GM23338 (cell line): ENCODE results near the gene CDHR2. TPM values are rescaled to one million over a fixed set of nuclear protein-coding genes. Genes with fewer than 3 reads are reported as not detected.

Source experiments
- ATAC-seq: fragments of 200-7000 bp; cut with Tn5 transposase; 3 replicates; pipeline ENCODE4 v1.9.1; 2020
- DNase-seq: peaks from one replicate; pipeline ENCODE4 v3.0.0-alpha.2; 2015; ENCODE audit warnings: low spot score
- H2AFZ ChIP-seq: fragments of 200-600 bp; sonication (generic); 2 replicates; pipeline ENCODE4 v1.8.0; 2016; ENCODE audit warnings: antibody characterized with exemption, mild to moderate bottlenecking, moderate library complexity
- H3F3A ChIP-seq: fragments of 200-600 bp; sonication (generic); replicated peaks from 2 replicates; pipeline ENCODE4 v1.8.0; 2017; ENCODE audit warnings: antibody characterized with exemption, mixed run types, low read depth
- H3K27ac ChIP-seq: fragments of 200-600 bp; sonication (generic); 2 replicates; pipeline ENCODE4 v1.6.1; 2016; ENCODE audit warnings: low read depth
- H3K27me3 ChIP-seq: fragments of 200-600 bp; sonication (generic); 2 replicates; pipeline ENCODE4 v1.8.0; 2016; ENCODE audit warnings: mild to moderate bottlenecking, mixed run types, moderate library complexity; ENCODE audit not compliant: insufficient read depth
- H3K36me3 ChIP-seq: fragments of 200-600 bp; sonication (generic); 2 replicates; pipeline ENCODE4 v1.8.0; 2016; ENCODE audit warnings: mild to moderate bottlenecking; ENCODE audit not compliant: insufficient read depth
- H3K4me1 ChIP-seq: fragments of 200-600 bp; sonication (generic); 2 replicates; pipeline ENCODE4 v1.8.0; 2016; ENCODE audit warnings: mild to moderate bottlenecking, moderate library complexity; ENCODE audit not compliant: insufficient read depth
- H3K4me2 ChIP-seq: fragments of 200-600 bp; sonication (generic); 2 replicates; pipeline ENCODE4 v1.7.1; 2017; ENCODE audit warnings: mixed run types
- H3K4me3 ChIP-seq: fragments of 200-600 bp; sonication (generic); 2 replicates; pipeline ENCODE4 v1.6.1; 2016; ENCODE audit warnings: mixed run types
- H3K79me2 ChIP-seq: fragments of 200-600 bp; sonication (generic); replicated peaks from 2 replicates; pipeline ENCODE4 v1.8.0; 2017; ENCODE audit warnings: mild to moderate bottlenecking; ENCODE audit not compliant: insufficient read depth
- H3K9me2 ChIP-seq: fragments of 200-600 bp; sonication (generic); 2 replicates; pipeline ENCODE4 v1.8.0; 2017; ENCODE audit not compliant: insufficient read depth
- H4K20me1 ChIP-seq: fragments of 200-600 bp; sonication (generic); replicated peaks from 2 replicates; pipeline ENCODE4 v1.8.0; 2017; ENCODE audit warnings: mild to moderate bottlenecking; ENCODE audit not compliant: insufficient read depth
- H3K27ac Mint-ChIP-seq: 2 replicates; pipeline ENCODE4 v1.8.0; 2020; ENCODE audit warnings: inconsistent platforms, mild to moderate bottlenecking, moderate library complexity, mixed read lengths
- H3K27me3 Mint-ChIP-seq: 3 replicates; pipeline ENCODE4 v1.8.0; 2022; ENCODE audit warnings: low read depth, mild to moderate bottlenecking, moderate library complexity, mixed read lengths, inconsistent platforms; ENCODE audit not compliant: insufficient read depth, poor library complexity
- H3K36me3 Mint-ChIP-seq: 3 replicates; pipeline ENCODE4 v1.8.0; 2021; ENCODE audit warnings: low read depth, mild to moderate bottlenecking, inconsistent platforms, moderate library complexity, mixed read lengths
- H3K4me1 Mint-ChIP-seq: 3 replicates; pipeline ENCODE4 v1.8.0; 2020; ENCODE audit warnings: mild to moderate bottlenecking, inconsistent platforms, mixed read lengths
- H3K4me3 Mint-ChIP-seq: 3 replicates; pipeline ENCODE4 v1.8.0; 2021; ENCODE audit warnings: moderate library complexity, mild to moderate bottlenecking, inconsistent platforms, mixed read lengths
- H3K9me3 Mint-ChIP-seq: 3 replicates; pipeline ENCODE4 v1.8.0; 2020; ENCODE audit warnings: moderate library complexity, mild to moderate bottlenecking, inconsistent platforms, mixed read lengths
- CREB1 ChIP-seq: fragments of 250-450 bp; sonication (Bioruptor Pico); IDR thresholded peaks from 2 replicates; pipeline ENCODE4 v1.5.0; 2020; ENCODE audit warnings: low read depth, mild to moderate bottlenecking, moderate library complexity
- EZH2 ChIP-seq: fragments of 200-600 bp; sonication (generic); IDR thresholded peaks from one replicate; pipeline ENCODE4 v1.8.0; 2017; ENCODE audit warnings: antibody characterized with exemption, mild to moderate bottlenecking, low read depth; ENCODE audit not compliant: unreplicated experiment
- EZH2phosphoT487 ChIP-seq: fragments of 200-600 bp; sonication (generic); IDR thresholded peaks from one replicate; pipeline ENCODE4 v1.8.1; 2018; ENCODE audit warnings: antibody characterized with exemption; ENCODE audit not compliant: unreplicated experiment
- JUNB ChIP-seq: IDR thresholded peaks from one replicate; pipeline ENCODE4 v1.6.1; 2016; ENCODE audit warnings: antibody characterized with exemption; ENCODE audit not compliant: unreplicated experiment
- NANOG ChIP-seq: IDR thresholded peaks from 2 replicates; pipeline ENCODE4 v1.6.1; 2016; ENCODE audit warnings: antibody characterized with exemption, borderline replicate concordance
- POLR2AphosphoS5 ChIP-seq: IDR thresholded peaks from 2 replicates; pipeline ENCODE4 v1.6.1; 2016; ENCODE audit warnings: antibody characterized with exemption, low read depth
- STAT1 ChIP-seq: IDR thresholded peaks from one replicate; pipeline ENCODE4 v1.6.1; 2016; ENCODE audit warnings: antibody characterized with exemption; ENCODE audit not compliant: unreplicated experiment
- ZNF114 ChIP-seq: fragments of 250-450 bp; sonication (Bioruptor Pico); IDR thresholded peaks from 2 replicates; pipeline ENCODE4 v1.5.0; 2020; ENCODE audit warnings: mild to moderate bottlenecking, moderate library complexity
- ZNF331 ChIP-seq: fragments of 250-450 bp; sonication (Bioruptor Pico); IDR thresholded peaks from 2 replicates; pipeline ENCODE4 v1.5.0; 2020; ENCODE audit warnings: low read depth, mild to moderate bottlenecking, moderate library complexity
- polyA plus RNA-seq: library from polyadenylated mRNA; unstranded; fragments of >200 nt; fragmentation: Nextera tagmentation; extraction: Ambion mirVana; gene quantifications from 2 replicates; pipeline ENCODE4 v1.2.1, GENCODE V29; 2016
- total RNA-seq: library from RNA; depleted of rRNA; stranded (reverse); fragments of >200 nt; shearing (Covaris generic); gene quantifications from 2 replicates; pipeline ENCODE4 v1.2.3, GENCODE V29; 2014
- TF ChIP-seq, protein P1 (sequence below), 2 experiments: fragments of 200-600 bp in 1 of 2; sonication (generic) in 1 of 2; conservative IDR thresholded peaks; 2 replicates each; pipeline versions ENCODE4 v1.5.1 to v1.6.1; 2016 to 2017; ENCODE audit warnings: antibody characterized with exemption in 2 of 2, low read depth in 2 of 2, mild to moderate bottlenecking in 2 of 2, moderate library complexity in 1 of 2
- TF ChIP-seq, protein P2 (sequence below): IDR thresholded peaks from 2 replicates; pipeline ENCODE4 v1.6.1; 2016; ENCODE audit warnings: antibody characterized with exemption
- TF ChIP-seq, protein P3 (sequence below): IDR thresholded peaks from one replicate; pipeline ENCODE4 v1.6.1; 2018; ENCODE audit warnings: antibody characterized with exemption; ENCODE audit not compliant: unreplicated experiment
- TF ChIP-seq, protein P4 (sequence below): fragments of 250-450 bp; sonication (Bioruptor Pico); IDR thresholded peaks from 2 replicates; pipeline ENCODE4 v1.5.0; 2020; ENCODE audit warnings: mild to moderate bottlenecking, moderate library complexity

Gene CDHR2
- total and polyA plus RNA-seq, 2 experiments from 2014 or later, result not detected

DNA sequence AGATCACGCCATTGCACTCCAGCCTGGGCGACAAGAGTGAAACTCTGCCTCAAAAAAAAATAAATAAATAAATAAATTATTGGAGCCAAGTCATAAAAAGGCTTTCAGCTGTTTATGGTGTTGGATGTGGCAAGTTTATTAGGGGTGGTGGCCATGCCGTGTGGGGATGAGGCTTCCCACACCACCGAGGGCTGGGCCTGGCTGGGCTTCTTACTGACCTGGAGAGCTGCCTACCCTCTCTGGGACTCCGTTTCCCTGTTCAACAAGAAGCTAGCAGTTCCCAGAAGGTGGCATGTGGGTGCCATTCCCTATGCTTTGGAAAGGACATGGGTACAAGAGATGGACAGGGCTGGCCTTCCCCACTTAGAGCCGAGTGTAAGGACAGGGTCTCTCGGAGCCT, 38.3 kb downstream of the CDHR2 start:
- no peak overlapping the region for H3K27ac ChIP-seq
- no peaks in the 10 kb centered on the region; the same call in 1 of the 2 replicates for H3K36me3 ChIP-seq
- TF ChIP-seq NANOG (no peak), STAT1 (no peak), EZH2phosphoT487 (no peak), ZNF114 (no peak), CREB1 (CRISPR knock-in tag) (no peak), ZNF331 (no peak), JUNB (no peak), POLR2AphosphoS5 (no peak), EZH2 (no peak)
- TF ChIP-seq, protein P1, sequence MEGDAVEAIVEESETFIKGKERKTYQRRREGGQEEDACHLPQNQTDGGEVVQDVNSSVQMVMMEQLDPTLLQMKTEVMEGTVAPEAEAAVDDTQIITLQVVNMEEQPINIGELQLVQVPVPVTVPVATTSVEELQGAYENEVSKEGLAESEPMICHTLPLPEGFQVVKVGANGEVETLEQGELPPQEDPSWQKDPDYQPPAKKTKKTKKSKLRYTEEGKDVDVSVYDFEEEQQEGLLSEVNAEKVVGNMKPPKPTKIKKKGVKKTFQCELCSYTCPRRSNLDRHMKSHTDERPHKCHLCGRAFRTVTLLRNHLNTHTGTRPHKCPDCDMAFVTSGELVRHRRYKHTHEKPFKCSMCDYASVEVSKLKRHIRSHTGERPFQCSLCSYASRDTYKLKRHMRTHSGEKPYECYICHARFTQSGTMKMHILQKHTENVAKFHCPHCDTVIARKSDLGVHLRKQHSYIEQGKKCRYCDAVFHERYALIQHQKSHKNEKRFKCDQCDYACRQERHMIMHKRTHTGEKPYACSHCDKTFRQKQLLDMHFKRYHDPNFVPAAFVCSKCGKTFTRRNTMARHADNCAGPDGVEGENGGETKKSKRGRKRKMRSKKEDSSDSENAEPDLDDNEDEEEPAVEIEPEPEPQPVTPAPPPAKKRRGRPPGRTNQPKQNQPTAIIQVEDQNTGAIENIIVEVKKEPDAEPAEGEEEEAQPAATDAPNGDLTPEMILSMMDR (conservative IDR thresholded peaks at IDR 0.05; ENCODE audit: low read depth in 2 of 2), result no peak
- TF ChIP-seq, protein P2, sequence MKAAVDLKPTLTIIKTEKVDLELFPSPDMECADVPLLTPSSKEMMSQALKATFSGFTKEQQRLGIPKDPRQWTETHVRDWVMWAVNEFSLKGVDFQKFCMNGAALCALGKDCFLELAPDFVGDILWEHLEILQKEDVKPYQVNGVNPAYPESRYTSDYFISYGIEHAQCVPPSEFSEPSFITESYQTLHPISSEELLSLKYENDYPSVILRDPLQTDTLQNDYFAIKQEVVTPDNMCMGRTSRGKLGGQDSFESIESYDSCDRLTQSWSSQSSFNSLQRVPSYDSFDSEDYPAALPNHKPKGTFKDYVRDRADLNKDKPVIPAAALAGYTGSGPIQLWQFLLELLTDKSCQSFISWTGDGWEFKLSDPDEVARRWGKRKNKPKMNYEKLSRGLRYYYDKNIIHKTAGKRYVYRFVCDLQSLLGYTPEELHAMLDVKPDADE, result no peak
- TF ChIP-seq, protein P3, sequence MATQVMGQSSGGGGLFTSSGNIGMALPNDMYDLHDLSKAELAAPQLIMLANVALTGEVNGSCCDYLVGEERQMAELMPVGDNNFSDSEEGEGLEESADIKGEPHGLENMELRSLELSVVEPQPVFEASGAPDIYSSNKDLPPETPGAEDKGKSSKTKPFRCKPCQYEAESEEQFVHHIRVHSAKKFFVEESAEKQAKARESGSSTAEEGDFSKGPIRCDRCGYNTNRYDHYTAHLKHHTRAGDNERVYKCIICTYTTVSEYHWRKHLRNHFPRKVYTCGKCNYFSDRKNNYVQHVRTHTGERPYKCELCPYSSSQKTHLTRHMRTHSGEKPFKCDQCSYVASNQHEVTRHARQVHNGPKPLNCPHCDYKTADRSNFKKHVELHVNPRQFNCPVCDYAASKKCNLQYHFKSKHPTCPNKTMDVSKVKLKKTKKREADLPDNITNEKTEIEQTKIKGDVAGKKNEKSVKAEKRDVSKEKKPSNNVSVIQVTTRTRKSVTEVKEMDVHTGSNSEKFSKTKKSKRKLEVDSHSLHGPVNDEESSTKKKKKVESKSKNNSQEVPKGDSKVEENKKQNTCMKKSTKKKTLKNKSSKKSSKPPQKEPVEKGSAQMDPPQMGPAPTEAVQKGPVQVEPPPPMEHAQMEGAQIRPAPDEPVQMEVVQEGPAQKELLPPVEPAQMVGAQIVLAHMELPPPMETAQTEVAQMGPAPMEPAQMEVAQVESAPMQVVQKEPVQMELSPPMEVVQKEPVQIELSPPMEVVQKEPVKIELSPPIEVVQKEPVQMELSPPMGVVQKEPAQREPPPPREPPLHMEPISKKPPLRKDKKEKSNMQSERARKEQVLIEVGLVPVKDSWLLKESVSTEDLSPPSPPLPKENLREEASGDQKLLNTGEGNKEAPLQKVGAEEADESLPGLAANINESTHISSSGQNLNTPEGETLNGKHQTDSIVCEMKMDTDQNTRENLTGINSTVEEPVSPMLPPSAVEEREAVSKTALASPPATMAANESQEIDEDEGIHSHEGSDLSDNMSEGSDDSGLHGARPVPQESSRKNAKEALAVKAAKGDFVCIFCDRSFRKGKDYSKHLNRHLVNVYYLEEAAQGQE, result no peak
- TF ChIP-seq, protein P4, sequence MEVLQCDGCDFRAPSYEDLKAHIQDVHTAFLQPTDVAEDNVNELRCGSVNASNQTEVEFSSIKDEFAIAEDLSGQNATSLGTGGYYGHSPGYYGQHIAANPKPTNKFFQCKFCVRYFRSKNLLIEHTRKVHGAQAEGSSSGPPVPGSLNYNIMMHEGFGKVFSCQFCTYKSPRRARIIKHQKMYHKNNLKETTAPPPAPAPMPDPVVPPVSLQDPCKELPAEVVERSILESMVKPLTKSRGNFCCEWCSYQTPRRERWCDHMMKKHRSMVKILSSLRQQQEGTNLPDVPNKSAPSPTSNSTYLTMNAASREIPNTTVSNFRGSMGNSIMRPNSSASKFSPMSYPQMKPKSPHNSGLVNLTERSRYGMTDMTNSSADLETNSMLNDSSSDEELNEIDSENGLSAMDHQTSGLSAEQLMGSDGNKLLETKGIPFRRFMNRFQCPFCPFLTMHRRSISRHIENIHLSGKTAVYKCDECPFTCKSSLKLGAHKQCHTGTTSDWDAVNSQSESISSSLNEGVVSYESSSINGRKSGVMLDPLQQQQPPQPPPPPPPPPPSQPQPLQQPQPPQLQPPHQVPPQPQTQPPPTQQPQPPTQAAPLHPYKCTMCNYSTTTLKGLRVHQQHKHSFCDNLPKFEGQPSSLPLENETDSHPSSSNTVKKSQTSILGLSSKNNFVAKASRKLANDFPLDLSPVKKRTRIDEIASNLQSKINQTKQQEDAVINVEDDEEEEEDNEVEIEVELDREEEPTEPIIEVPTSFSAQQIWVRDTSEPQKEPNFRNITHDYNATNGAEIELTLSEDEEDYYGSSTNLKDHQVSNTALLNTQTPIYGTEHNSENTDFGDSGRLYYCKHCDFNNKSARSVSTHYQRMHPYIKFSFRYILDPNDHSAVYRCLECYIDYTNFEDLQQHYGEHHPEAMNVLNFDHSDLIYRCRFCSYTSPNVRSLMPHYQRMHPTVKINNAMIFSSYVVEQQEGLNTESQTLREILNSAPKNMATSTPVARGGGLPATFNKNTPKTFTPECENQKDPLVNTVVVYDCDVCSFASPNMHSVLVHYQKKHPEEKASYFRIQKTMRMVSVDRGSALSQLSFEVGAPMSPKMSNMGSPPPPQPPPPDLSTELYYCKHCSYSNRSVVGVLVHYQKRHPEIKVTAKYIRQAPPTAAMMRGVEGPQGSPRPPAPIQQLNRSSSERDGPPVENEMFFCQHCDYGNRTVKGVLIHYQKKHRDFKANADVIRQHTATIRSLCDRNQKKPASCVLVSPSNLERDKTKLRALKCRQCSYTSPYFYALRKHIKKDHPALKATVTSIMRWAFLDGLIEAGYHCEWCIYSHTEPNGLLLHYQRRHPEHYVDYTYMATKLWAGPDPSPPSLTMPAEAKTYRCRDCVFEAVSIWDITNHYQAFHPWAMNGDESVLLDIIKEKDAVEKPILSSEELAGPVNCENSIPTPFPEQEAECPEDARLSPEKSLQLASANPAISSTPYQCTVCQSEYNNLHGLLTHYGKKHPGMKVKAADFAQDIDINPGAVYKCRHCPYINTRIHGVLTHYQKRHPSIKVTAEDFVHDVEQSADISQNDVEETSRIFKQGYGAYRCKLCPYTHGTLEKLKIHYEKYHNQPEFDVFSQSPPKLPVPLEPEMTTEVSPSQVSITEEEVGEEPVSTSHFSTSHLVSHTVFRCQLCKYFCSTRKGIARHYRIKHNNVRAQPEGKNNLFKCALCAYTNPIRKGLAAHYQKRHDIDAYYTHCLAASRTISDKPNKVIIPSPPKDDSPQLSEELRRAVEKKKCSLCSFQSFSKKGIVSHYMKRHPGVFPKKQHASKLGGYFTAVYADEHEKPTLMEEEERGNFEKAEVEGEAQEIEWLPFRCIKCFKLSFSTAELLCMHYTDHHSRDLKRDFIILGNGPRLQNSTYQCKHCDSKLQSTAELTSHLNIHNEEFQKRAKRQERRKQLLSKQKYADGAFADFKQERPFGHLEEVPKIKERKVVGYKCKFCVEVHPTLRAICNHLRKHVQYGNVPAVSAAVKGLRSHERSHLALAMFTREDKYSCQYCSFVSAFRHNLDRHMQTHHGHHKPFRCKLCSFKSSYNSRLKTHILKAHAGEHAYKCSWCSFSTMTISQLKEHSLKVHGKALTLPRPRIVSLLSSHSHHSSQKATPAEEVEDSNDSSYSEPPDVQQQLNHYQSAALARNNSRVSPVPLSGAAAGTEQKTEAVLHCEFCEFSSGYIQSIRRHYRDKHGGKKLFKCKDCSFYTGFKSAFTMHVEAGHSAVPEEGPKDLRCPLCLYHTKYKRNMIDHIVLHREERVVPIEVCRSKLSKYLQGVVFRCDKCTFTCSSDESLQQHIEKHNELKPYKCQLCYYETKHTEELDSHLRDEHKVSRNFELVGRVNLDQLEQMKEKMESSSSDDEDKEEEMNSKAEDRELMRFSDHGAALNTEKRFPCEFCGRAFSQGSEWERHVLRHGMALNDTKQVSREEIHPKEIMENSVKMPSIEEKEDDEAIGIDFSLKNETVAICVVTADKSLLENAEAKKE (CRISPR knock-in tag), result no peak
- DNase-seq, result no peak
- H3K9me2 ChIP-seq, result peaks cover 3% of the 10 kb centered on the region
- no peak overlapping the region for H3K4me3 ChIP-seq
- H3K4me2 ChIP-seq, result no peak overlapping the region
- peaks cover 33% of the 10 kb centered on the region for H3K9me3 Mint-ChIP-seq
- peaks cover 3% of the 10 kb centered on the region; the same call in 2 of the 3 replicates for H3K36me3 Mint-ChIP-seq
- no peak overlapping the region for H3K27ac Mint-ChIP-seq
- ATAC-seq, result no peak
- no peaks in the 10 kb centered on the region for H3K4me1 Mint-ChIP-seq
- H3K4me3 Mint-ChIP-seq, result no peak overlapping the region
- no peaks in the 10 kb centered on the region for H3K79me2 ChIP-seq
- H3K27me3 Mint-ChIP-seq, result peaks cover 24% of the 10 kb centered on the region
- H3F3A ChIP-seq, result peaks cover 3% of the 10 kb centered on the region; the same call in 1 of the 2 replicates
- no peaks in the 10 kb centered on the region; the same call in 1 of the 2 replicates for H4K20me1 ChIP-seq
- no peaks in the 10 kb centered on the region for H3K4me1 ChIP-seq
- no peak overlapping the region for H2AFZ ChIP-seq
- no peaks in the 10 kb centered on the region for H3K27me3 ChIP-seq
